AG09309 (cell line): ENCODE results near the gene CALML6.

ENCODE experiments used
- DNase-seq: peaks from one replicate; pipeline ENCODE4 v3.0.0-alpha.2; 2010; ENCODE audit warnings: low read depth
- H3K4me3 ChIP-seq: 2 replicates; pipeline ENCODE4 v1.5.1; 2011; ENCODE audit warnings: mild to moderate bottlenecking, low read depth, low read length, moderate library complexity; ENCODE audit not compliant: control insufficient read depth
- TF ChIP-seq, protein P1 (sequence below): IDR thresholded peaks from 2 replicates; pipeline ENCODE4 v1.5.1; 2011; ENCODE audit warnings: mild to moderate bottlenecking, low read depth, low read length, inconsistent platforms; ENCODE audit not compliant: insufficient read depth, control insufficient read depth; ENCODE audit errors: missing control alignments

Gene CALML6

DNA sequence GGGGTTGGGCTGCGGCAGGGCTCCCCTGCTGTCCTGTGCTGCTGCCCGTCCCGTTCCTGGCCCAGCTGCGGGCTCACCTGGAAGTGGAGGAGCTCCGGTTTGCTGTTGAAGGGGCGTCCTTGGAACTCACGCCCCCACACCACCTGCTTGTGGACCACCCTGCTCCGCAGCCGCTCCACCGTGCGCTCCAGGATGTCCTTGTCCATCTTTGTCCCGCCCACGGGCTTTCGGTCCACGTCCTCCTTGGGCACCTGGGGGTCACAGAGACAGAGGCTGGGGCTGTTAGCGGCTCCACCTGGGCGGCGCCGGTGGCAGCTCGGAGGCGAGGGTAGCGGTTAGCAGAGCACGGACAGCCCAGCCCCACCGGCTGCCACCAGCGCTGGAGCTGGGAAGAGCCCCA, 49.8 kb downstream of the CALML6 start:
- no peak for DNase-seq
- TF ChIP-seq, protein P1, sequence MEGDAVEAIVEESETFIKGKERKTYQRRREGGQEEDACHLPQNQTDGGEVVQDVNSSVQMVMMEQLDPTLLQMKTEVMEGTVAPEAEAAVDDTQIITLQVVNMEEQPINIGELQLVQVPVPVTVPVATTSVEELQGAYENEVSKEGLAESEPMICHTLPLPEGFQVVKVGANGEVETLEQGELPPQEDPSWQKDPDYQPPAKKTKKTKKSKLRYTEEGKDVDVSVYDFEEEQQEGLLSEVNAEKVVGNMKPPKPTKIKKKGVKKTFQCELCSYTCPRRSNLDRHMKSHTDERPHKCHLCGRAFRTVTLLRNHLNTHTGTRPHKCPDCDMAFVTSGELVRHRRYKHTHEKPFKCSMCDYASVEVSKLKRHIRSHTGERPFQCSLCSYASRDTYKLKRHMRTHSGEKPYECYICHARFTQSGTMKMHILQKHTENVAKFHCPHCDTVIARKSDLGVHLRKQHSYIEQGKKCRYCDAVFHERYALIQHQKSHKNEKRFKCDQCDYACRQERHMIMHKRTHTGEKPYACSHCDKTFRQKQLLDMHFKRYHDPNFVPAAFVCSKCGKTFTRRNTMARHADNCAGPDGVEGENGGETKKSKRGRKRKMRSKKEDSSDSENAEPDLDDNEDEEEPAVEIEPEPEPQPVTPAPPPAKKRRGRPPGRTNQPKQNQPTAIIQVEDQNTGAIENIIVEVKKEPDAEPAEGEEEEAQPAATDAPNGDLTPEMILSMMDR = no peak
- H3K4me3 ChIP-seq = no peak overlapping the region

DNA sequence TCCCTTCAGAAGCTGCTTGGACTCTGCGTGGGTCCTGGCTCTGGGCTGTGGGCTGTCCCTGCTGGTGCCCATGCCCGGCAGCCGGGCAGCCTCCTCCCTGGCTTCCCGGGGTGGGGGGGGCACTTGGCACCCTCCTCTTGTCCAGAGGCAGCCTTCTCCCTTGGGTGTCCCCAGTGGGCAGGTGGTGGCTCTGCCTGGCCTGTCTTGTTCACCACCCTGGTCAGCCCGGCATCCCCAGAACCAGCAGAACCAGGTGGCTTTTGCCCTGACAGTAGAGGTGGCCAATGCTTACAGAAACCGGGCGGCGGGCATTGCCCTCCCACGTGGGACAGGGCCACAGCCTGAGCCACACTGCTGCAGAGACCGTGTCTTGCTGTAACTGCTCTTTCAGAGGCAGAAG, 50.5 kb downstream of the CALML6 start:
- H3K4me3 ChIP-seq = no peak overlapping the region
- no peak for DNase-seq
- TF ChIP-seq, protein P1 = no peak

DNA sequence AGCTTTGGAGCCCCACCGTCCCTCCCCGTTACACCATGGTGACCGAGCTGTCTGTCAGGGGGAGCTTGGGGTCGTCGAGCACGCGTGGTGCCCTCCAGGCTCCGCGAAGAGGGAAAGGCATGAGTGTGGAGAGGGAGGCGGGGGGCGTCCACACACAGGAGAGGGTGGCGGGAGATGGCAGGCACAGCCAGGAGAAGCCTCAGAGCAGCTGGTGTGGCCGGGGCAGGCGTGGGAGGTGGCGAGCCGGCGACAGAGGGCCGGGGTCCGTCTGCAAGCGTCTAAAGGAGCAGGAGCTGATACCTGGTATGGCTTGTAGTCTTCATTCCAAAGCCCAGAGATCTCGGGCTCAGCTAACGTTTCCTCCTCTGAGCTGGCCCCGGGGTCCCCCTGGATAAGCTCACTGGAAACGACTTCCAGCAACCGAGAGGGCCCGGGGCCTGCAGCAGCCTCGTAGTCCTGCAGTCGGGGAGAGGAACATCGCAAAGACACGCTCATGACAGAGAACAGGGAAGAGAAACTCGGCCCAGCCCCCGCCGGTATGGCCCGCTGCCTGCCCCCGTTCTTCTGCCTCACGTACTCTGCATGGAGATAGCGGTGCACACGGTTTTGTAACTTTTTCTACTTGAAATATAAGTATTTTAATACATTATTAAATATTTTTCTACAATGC, 51.1 kb downstream of the CALML6 start:
- DNase-seq = no peak
- TF ChIP-seq, protein P1 = no peak
- no peak overlapping the region for H3K4me3 ChIP-seq
